OCI-LY7 (cell line): ENCODE data around the gene KDM8. TPM values are rescaled to one million over a fixed set of nuclear protein-coding genes. Genes with fewer than 3 reads are reported as not detected.

Experiments
- BruUV-seq: library from RNA; stranded (reverse); fragments of 400-500 nt; replicated peaks from 2 replicates; lab custom pipeline; 2021; lab: Mats Ljungman, UMichigan
- CTCF ChIA-PET: fragments of 300-600 bp; sonication (Branson Sonifier 250); formaldehyde crosslinking; loops from one replicate; lab custom pipeline; 2022; ENCODE audit warnings: antibody characterized with exemption; ENCODE audit not compliant: unreplicated experiment; lab: Charles Lee
- POLR2A ChIA-PET: fragments of 300-600 bp; sonication (Branson Sonifier 250); formaldehyde crosslinking; loops from one replicate; lab custom pipeline; 2022; ENCODE audit warnings: antibody characterized with exemption; lab: Charles Lee
- DNase-seq: peaks from one replicate; pipeline ENCODE4 v3.0.0-alpha.2; 2015; ENCODE audit warnings: low spot score
- H2AFZ ChIP-seq: fragments of 200-600 bp; sonication (generic), shearing (Covaris generic); 2 replicates; pipeline ENCODE4 v1.6.1; 2014; ENCODE audit warnings: mild to moderate bottlenecking, antibody characterized with exemption, low read length, moderate library complexity
- H3K27ac ChIP-seq: fragments of 200-600 bp; sonication (generic); 2 replicates; pipeline ENCODE4 v1.5.1; 2014; ENCODE audit warnings: mixed run types, low read depth, mild to moderate bottlenecking, moderate library complexity, low read length, inconsistent platforms; ENCODE audit not compliant: poor library complexity, severe bottlenecking
- H3K36me3 ChIP-seq: fragments of 200-600 bp; sonication (generic); 2 replicates; pipeline ENCODE4 v1.6.1; 2014; ENCODE audit warnings: mild to moderate bottlenecking, antibody characterized with exemption, low read length, moderate library complexity, mixed read lengths; ENCODE audit not compliant: insufficient read depth
- H3K4me1 ChIP-seq: fragments of 200-600 bp; sonication (generic); 2 replicates; pipeline ENCODE4 v1.5.1; 2014; ENCODE audit warnings: mild to moderate bottlenecking, low read length; ENCODE audit not compliant: insufficient read depth, poor library complexity, severe bottlenecking
- H3K4me2 ChIP-seq: fragments of 200-600 bp; sonication (generic); 2 replicates; pipeline ENCODE4 v1.6.1; 2014; ENCODE audit warnings: mild to moderate bottlenecking, low read length
- H3K4me3 ChIP-seq: fragments of 200-600 bp; sonication (generic); 2 replicates; pipeline ENCODE4 v1.5.1; 2014; ENCODE audit warnings: mild to moderate bottlenecking, low read depth, low read length; ENCODE audit not compliant: poor library complexity, severe bottlenecking
- H3K79me2 ChIP-seq: fragments of 200-600 bp; sonication (generic); 2 replicates; pipeline ENCODE4 v1.6.1; 2016; ENCODE audit warnings: low read depth, mild to moderate bottlenecking, low read length, moderate library complexity, mixed read lengths; ENCODE audit not compliant: insufficient read depth
- H3K9me2 ChIP-seq: fragments of 200-600 bp; sonication (generic); 2 replicates; pipeline ENCODE4 v1.6.1; 2016; ENCODE audit warnings: mild to moderate bottlenecking, low read length, mixed read lengths; ENCODE audit not compliant: insufficient read depth
- H3K9me3 ChIP-seq: fragments of 200-600 bp; sonication (generic); 2 replicates; pipeline ENCODE4 v1.6.1; 2014; ENCODE audit warnings: mild to moderate bottlenecking, mixed run types, low read length, mixed read lengths
- H4K20me1 ChIP-seq: fragments of 200-600 bp; sonication (generic); 2 replicates; pipeline ENCODE4 v1.6.1; 2014; ENCODE audit warnings: mild to moderate bottlenecking, antibody characterized with exemption, low read length, moderate library complexity, mixed read lengths; ENCODE audit not compliant: insufficient read depth
- CTCF ChIP-seq: fragments of 200-600 bp; sonication (generic); conservative IDR thresholded peaks from 2 replicates; pipeline ENCODE4 v1.5.1; 2014; ENCODE audit warnings: mild to moderate bottlenecking, antibody characterized with exemption, low read length, moderate library complexity, mixed read lengths
- EZH2phosphoT487 ChIP-seq: fragments of 200-600 bp; sonication (generic); IDR thresholded peaks from 2 replicates; pipeline ENCODE4 v1.6.1; 2018; ENCODE audit warnings: low read depth, borderline replicate concordance, mild to moderate bottlenecking, mixed run types, antibody characterized with exemption, low read length, moderate library complexity, mixed read lengths
- intact Hi-C: fragments of 100-400 bp; cut with micrococcal nuclease; formaldehyde crosslinking; loops from one replicate; pipeline ENCODE4 v1.10.0; 2022; ENCODE audit not compliant: unreplicated experiment
- total RNA-seq, 2 experiments: library from RNA; depleted of rRNA in 1 of 2; stranded (reverse); fragments of >200 nt in 1 of 2; shearing (Covaris generic) in 1 of 2; gene quantifications; 2 replicates each; pipeline ENCODE4 v1.2.3, GENCODE V29; 2014 to 2022

KDM8 gene
- total RNA-seq, 2 experiments from 2014 or later: 14.2 to 14.5 TPM

GRCh38 chr16:27182906-27183405 lies 20.4 kb upstream of the KDM8 start:
- intact Hi-C loops: no loop called here
- no peak for DNase-seq
- POLR2A ChIA-PET: no interaction called here
- Histone ChIP-seq H3K79me2 (no peaks in the 10 kb centered on the region), H3K4me2 (no peak overlapping the region), H3K4me3 (no peak overlapping the region), H3K4me1 (peaks cover 17% of the 10 kb centered on the region), H3K9me2 (no peaks in the 10 kb centered on the region), H4K20me1 (no peaks in the 10 kb centered on the region), H3K9me3 (no peaks in the 10 kb centered on the region), H3K27ac (no peak overlapping the region), H3K36me3 (no peaks in the 10 kb centered on the region), H2AFZ (no peak overlapping the region)
- BruUV-seq: no TSS peak
- CTCF ChIA-PET: no interaction called here
- TF ChIP-seq CTCF (no peak), EZH2phosphoT487 (no peak)

GRCh38 chr16:27185776-27186130 lies 17.6 kb upstream of the KDM8 start:
- Histone ChIP-seq H3K4me3 (no peak overlapping the region), H3K9me3 (no peaks in the 10 kb centered on the region), H4K20me1 (no peaks in the 10 kb centered on the region), H3K4me2 (no peak overlapping the region), H3K27ac (no peak overlapping the region), H2AFZ (no peak overlapping the region), H3K4me1 (peaks cover 12% of the 10 kb centered on the region), H3K9me2 (no peaks in the 10 kb centered on the region), H3K36me3 (no peaks in the 10 kb centered on the region), H3K79me2 (no peaks in the 10 kb centered on the region)
- no peak for TF ChIP-seq CTCF
- no peak for TF ChIP-seq EZH2phosphoT487
- BruUV-seq: no TSS peak
- intact Hi-C loops: no loop called here
- ChIA-PET POLR2A (no interaction called here), CTCF (no interaction called here)
- no peak for DNase-seq

- Histone ChIP-seq H4K20me1 (no peaks in the 10 kb centered on the region), H3K4me3 (no peak overlapping the region), H3K9me3 (no peaks in the 10 kb centered on the region), H3K27ac (no peak overlapping the region), H3K4me2 (no peak overlapping the region), H3K9me2 (no peaks in the 10 kb centered on the region), H2AFZ (no peak overlapping the region), H3K4me1 (peaks cover 12% of the 10 kb centered on the region), H3K36me3 (no peaks in the 10 kb centered on the region), H3K79me2 (no peaks in the 10 kb centered on the region)
- no peak for DNase-seq
- ChIA-PET POLR2A (interaction anchor here (1.1 to 1.2 kb wide), 3 partner anchors 9 to 15 kb away, joined by 3 to 4 read pairs (median 4); partner anchors contain the start of gene KDM8), CTCF (no interaction called here)
- intact Hi-C loops: no loop called here
- BruUV-seq: no TSS peak
- TF ChIP-seq CTCF (no peak), EZH2phosphoT487 (no peak)
Observed at GRCh38 chr16:27188633-27189032, 14.7 kb upstream of the KDM8 start.
